Activated CD8-positive, alpha-beta T cell treated with anti-CD3 and anti-CD28 coated beads for 36 hours (primary cell): Measurements from ENCODE around the gene LPCAT3. TPM values are rescaled to one million over a fixed set of nuclear protein-coding genes. Genes with fewer than 3 reads are reported as not detected.

Experiments
- ATAC-seq: fragments of 200-7000 bp; cut with Tn5 transposase; one replicate; pipeline ENCODE4 v1.10.0; 2021; ENCODE audit warnings: mild to moderate bottlenecking, moderate library complexity
- CTCF ChIA-PET: fragments of 350-600 bp; sonication (Branson Sonifier 250); formaldehyde crosslinking; loops from one replicate; lab custom pipeline; 2021; ENCODE audit warnings: antibody characterized with exemption; lab: Charles Lee
- POLR2A ChIA-PET: fragments of 350-600 bp; sonication (Branson Sonifier 250); formaldehyde crosslinking; loops from one replicate; lab custom pipeline; 2021; ENCODE audit warnings: antibody characterized with exemption; lab: Charles Lee
- DNase-seq: peaks from one replicate; pipeline ENCODE4 v3.0.0-alpha.2; 2020
- H3K27ac Mint-ChIP-seq: one replicate; pipeline ENCODE4 v1.8.0; 2021; ENCODE audit warnings: mild to moderate bottlenecking, mixed read lengths
- H3K27me3 Mint-ChIP-seq: one replicate; pipeline ENCODE4 v1.8.0; 2021; ENCODE audit warnings: mixed read lengths
- H3K36me3 Mint-ChIP-seq: one replicate; pipeline ENCODE4 v1.8.0; 2021; ENCODE audit warnings: low read depth, mixed read lengths
- H3K4me1 Mint-ChIP-seq: one replicate; pipeline ENCODE4 v1.8.0; 2021; ENCODE audit warnings: low read depth, mixed read lengths
- H3K4me3 Mint-ChIP-seq: one replicate; pipeline ENCODE4 v1.8.0; 2021; ENCODE audit warnings: mild to moderate bottlenecking, moderate library complexity, mixed read lengths
- H3K9me3 Mint-ChIP-seq: one replicate; pipeline ENCODE4 v1.8.0; 2021; ENCODE audit warnings: mixed read lengths
- intact Hi-C: fragments of 100-400 bp; cut with micrococcal nuclease; formaldehyde crosslinking; loops from one replicate; pipeline ENCODE4 v1.10.0; 2022
- microRNA-seq: library from miRNA; unstranded; fragments of <30 nt; microRNA quantifications from one replicate; pipeline ENCODE4 v1.2.0, GENCODE V29; 2022; ENCODE audit warnings: borderline microRNAs expressed, borderline replicate concordance
- total RNA-seq, 2 experiments: library from RNA; stranded (reverse); gene quantifications; one replicate each; pipeline ENCODE4 v1.2.3, GENCODE V29; 2021
- TF ChIP-seq, protein P1 (sequence below): fragments of 200-600 bp; IDR thresholded peaks from one replicate; pipeline ENCODE4 v1.8.0; 2022; ENCODE audit warnings: antibody characterized with exemption, mild to moderate bottlenecking

Gene LPCAT3
- total RNA-seq, 2 experiments from 2014 or later = 17.3 to 18.1 TPM

- intact Hi-C loops = no loop called here
- TF ChIP-seq, protein P1, sequence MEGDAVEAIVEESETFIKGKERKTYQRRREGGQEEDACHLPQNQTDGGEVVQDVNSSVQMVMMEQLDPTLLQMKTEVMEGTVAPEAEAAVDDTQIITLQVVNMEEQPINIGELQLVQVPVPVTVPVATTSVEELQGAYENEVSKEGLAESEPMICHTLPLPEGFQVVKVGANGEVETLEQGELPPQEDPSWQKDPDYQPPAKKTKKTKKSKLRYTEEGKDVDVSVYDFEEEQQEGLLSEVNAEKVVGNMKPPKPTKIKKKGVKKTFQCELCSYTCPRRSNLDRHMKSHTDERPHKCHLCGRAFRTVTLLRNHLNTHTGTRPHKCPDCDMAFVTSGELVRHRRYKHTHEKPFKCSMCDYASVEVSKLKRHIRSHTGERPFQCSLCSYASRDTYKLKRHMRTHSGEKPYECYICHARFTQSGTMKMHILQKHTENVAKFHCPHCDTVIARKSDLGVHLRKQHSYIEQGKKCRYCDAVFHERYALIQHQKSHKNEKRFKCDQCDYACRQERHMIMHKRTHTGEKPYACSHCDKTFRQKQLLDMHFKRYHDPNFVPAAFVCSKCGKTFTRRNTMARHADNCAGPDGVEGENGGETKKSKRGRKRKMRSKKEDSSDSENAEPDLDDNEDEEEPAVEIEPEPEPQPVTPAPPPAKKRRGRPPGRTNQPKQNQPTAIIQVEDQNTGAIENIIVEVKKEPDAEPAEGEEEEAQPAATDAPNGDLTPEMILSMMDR = no peak
- Mint-ChIP-seq H3K27ac (peak overlapping the region; percentile 81), H3K36me3 (peaks cover 11% of the 10 kb centered on the region), H3K27me3 (no peaks in the 10 kb centered on the region), H3K4me1 (peaks cover 68% of the 10 kb centered on the region), H3K4me3 (peak overlapping the region; percentile 78), H3K9me3 (no peaks in the 10 kb centered on the region)
- ATAC-seq (no peak), DNase-seq (no peak)
- CTCF ChIA-PET = interaction anchor here (1.0 to 7.3 kb wide), 7 partner anchors 9 to 179 kb away, joined by 3 to 108 read pairs (median 3); partner anchors contain the start of genes C12orf57, CDCA3, RNU7-1 and USP5
- POLR2A ChIA-PET = interaction anchor here (0.7 to 36.0 kb wide), 6 partner anchors 9 to 58 kb away, joined by 3 to 1266 read pairs (median 3); partner anchors contain the start of genes C12orf57, PTPN6 and RNU7-1
Measured at GRCh38 chr12:6928703-6929407, 89.4 kb downstream of the LPCAT3 start.

DNA sequence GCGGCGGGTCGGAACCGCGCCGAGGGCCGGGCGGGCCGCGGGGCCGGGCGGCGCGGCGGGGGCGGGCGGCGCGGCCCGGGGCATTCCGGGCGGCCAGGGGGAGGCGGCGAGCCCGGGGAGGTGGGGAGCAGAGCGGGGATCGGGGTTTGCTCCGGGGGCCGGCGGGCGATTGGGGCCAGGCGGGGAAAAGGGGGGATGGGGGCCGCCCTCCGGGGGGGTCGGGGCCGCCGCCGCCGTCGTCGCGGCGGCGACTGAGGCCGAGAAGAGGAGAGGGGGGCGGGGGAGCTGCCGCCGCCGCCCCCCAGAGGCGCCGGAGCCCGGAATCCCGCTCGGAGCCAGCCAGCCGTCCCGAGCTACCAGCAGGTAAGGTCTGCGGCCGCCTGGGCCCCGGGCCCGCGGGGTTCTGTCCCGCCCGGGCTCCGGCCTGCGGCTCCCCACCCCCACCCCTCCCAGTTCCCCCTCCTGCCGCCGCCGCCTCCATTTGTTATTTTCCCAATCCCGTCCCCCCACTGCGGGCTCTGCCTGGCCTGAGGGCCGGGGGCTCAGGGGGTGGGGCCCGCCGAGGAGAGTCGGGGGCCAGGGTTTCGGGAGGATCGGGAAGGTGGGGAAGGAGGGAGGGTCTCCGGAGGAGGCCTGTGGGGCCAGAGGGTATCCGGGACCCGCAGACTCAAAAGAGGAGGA, 90.1 kb downstream of the LPCAT3 start:
- POLR2A ChIA-PET = interaction anchor here (1.1 to 36.0 kb wide), 3 partner anchors 10 to 57 kb away, joined by 3 to 1266 read pairs (median 90); partner anchors contain the start of genes C12orf57, PTPN6 and RNU7-1
- TF ChIP-seq, protein P1 = no peak
- CTCF ChIA-PET = interaction anchor here (1.0 to 7.3 kb wide), 6 partner anchors 9 to 180 kb away, joined by 3 to 108 read pairs (median 3); partner anchors contain the start of genes C12orf57, CDCA3, RNU7-1 and USP5
- Mint-ChIP-seq H3K4me3 (peak overlapping the region; percentile 78), H3K36me3 (peaks cover 16% of the 10 kb centered on the region), H3K27ac (peak overlapping the region; percentile 81), H3K4me1 (peaks cover 61% of the 10 kb centered on the region), H3K9me3 (no peaks in the 10 kb centered on the region), H3K27me3 (no peaks in the 10 kb centered on the region)
- DNase-seq (no peak), ATAC-seq (no peak)
- intact Hi-C loops = no loop called here

- Mint-ChIP-seq H3K27ac (peak within 1 kb of the TSS; percentile 82), H3K9me3 (no peaks in the 10 kb centered on the region), H3K4me3 (peak within 1 kb of the TSS; percentile 78), H3K36me3 (peaks cover 20% of the 10 kb centered on the region), H3K27me3 (no peaks in the 10 kb centered on the region), H3K4me1 (peaks cover 59% of the 10 kb centered on the region)
- DNase-seq (peak; percentile 55), ATAC-seq (peak; percentile 32)
- intact Hi-C loops = no loop called here
- ChIA-PET POLR2A (interaction anchor here (0.7 to 36.0 kb wide), 9 partner anchors 9 to 91 kb away, joined by 3 to 1266 read pairs (median 4); partner anchors contain the start of genes C12orf57, ENO2, LPCAT3 and PTPN6), CTCF (interaction anchor here (1.1 to 7.3 kb wide), 11 partner anchors 10 to 58 kb away, joined by 3 to 108 read pairs (median 5); partner anchors contain the start of genes C12orf57 and RNU7-1)
- TF ChIP-seq, protein P1 = no peak
Measured at GRCh38 chr12:6927379-6928021, 90.8 kb downstream of the LPCAT3 start, which contains the start of gene ATN1. Gene ATN1 (plus strand): TSS chr12:6927959. CDS start chr12:6934002, 6,043 bp downstream.

Small RNA genes within 50 kb of the gene (microRNA-seq; reads per million reads assigned to microRNA genes)
- gene MIR141 = 46.3 reads per million, percentile 56 among the genes with 10 or more reads in this experiment
- gene MIR200C = 283 reads per million, percentile 79 among the genes with 10 or more reads in this experiment

Other genes starting within 250 kb of the LPCAT3 start
- gene LAG3, start 246.0 kb downstream of the LPCAT3 start, total RNA-seq = 100 to 1,000 TPM; 264 to 268 TPM
- gene CD4, start 228.9 kb downstream of the LPCAT3 start, total RNA-seq = 10 to 100 TPM; 11.1 to 14.1 TPM
- 1 to 10 TPM; 2.0 to 2.1 TPM for gene GPR162, start 196.7 kb downstream of the LPCAT3 start, total RNA-seq
- gene P3H3, start 190.1 kb downstream of the LPCAT3 start, total RNA-seq = 1 to 10 TPM; 2.1 to 2.3 TPM
- gene GNB3, start 177.6 kb downstream of the LPCAT3 start, total RNA-seq = 1 to 10 TPM in 1 of 2 experiments, under 1 TPM in 1; 0.50 to 1.1 TPM
- gene CDCA3, start 167.2 kb downstream of the LPCAT3 start, total RNA-seq = 10 to 100 TPM; 74.6 to 83.8 TPM
- gene USP5, start 166.3 kb downstream of the LPCAT3 start, total RNA-seq = 100 to 1,000 TPM; 109 to 112 TPM
- 1,000 to 10,000 TPM; 1,714 to 1,776 TPM for gene TPI1, start 150.9 kb downstream of the LPCAT3 start, total RNA-seq
- gene SPSB2, start 145.2 kb downstream of the LPCAT3 start, total RNA-seq = 1 to 10 TPM; 2.2 to 2.6 TPM
- 1 to 10 TPM; 4.6 to 5.3 TPM for gene LRRC23, start 113.7 kb downstream of the LPCAT3 start, total RNA-seq
- gene ENO2, start 103.9 kb downstream of the LPCAT3 start, total RNA-seq = 100 to 1,000 TPM; 315 to 330 TPM
- gene ATN1, start 90.5 kb downstream of the LPCAT3 start, total RNA-seq = 10 to 100 TPM; 26.4 to 28.5 TPM
- gene RNU7-1, start 74.7 kb downstream of the LPCAT3 start, total RNA-seq = not detected
- gene C12orf57, start 74.5 kb downstream of the LPCAT3 start, total RNA-seq = 100 to 1,000 TPM; 226 to 244 TPM
- gene PTPN6, start 67.1 kb downstream of the LPCAT3 start, total RNA-seq = 100 to 1,000 TPM; 485 to 489 TPM
- gene PHB2, start 47.8 kb downstream of the LPCAT3 start, total RNA-seq = 100 to 1,000 TPM; 419 to 428 TPM
- gene EMG1, start 47.6 kb downstream of the LPCAT3 start, total RNA-seq = 10 to 100 TPM; 88.6 to 97.8 TPM
- gene C1S, start 42.2 kb upstream of the LPCAT3 start, total RNA-seq = 1 to 10 TPM; 1.7 TPM
- gene C1R, start 74.0 kb upstream of the LPCAT3 start, total RNA-seq = 1 to 10 TPM in 1 of 2 experiments, under 1 TPM in 1; 0.97 to 2.4 TPM
- gene C1RL, start 90.7 kb upstream of the LPCAT3 start, total RNA-seq = 10 to 100 TPM; 10.5 to 11.8 TPM
- gene RBP5, start 110.4 kb upstream of the LPCAT3 start, total RNA-seq = not detected
- gene CLSTN3, start 111.9 kb upstream of the LPCAT3 start, total RNA-seq = 10 to 100 TPM; 29.0 to 30.8 TPM
- 10 to 100 TPM; 39.0 to 41.8 TPM for gene PEX5, start 171.2 kb upstream of the LPCAT3 start, total RNA-seq